WERI-Rb-1 (cell line): ENCODE measurements around the gene FGD3.

Experiments
- DNase-seq: peaks from one replicate; pipeline ENCODE4 v3.0.0-alpha.2; 2020
- H3K27ac ChIP-seq: fragments of 250-450 bp; sonication (Bioruptor Pico); 2 replicates; pipeline ENCODE4 v1.5.1; 2020; ENCODE audit warnings: mild to moderate bottlenecking, moderate library complexity
- H3K27me3 ChIP-seq: fragments of 250-450 bp; sonication (Bioruptor Pico); 2 replicates; pipeline ENCODE4 v1.5.1; 2021; ENCODE audit warnings: mild to moderate bottlenecking, low read depth, moderate library complexity; ENCODE audit not compliant: insufficient read depth, severe bottlenecking
- H3K36me3 ChIP-seq: fragments of 250-450 bp; sonication (Bioruptor Pico); 2 replicates; pipeline ENCODE4 v1.5.1; 2020; ENCODE audit warnings: mild to moderate bottlenecking, moderate library complexity
- H3K4me3 ChIP-seq: 2 replicates; pipeline ENCODE4 v1.5.1; 2011; ENCODE audit warnings: low read depth, mild to moderate bottlenecking, control low read depth, low read length
- H3K9me3 ChIP-seq: fragments of 250-450 bp; sonication (Bioruptor Pico); 2 replicates; pipeline ENCODE4 v1.5.1; 2021; ENCODE audit warnings: mild to moderate bottlenecking, moderate library complexity; ENCODE audit not compliant: severe bottlenecking
- CTCF ChIP-seq: IDR thresholded peaks from 2 replicates; pipeline ENCODE4 v1.5.1; 2011; ENCODE audit warnings: low read depth, mild to moderate bottlenecking, control low read depth, inconsistent platforms, low read length

FGD3 gene

GRCh38 chr9:92944921-92945320, 2.4 kb upstream of the FGD3 start:
- TF ChIP-seq CTCF = no peak
- Histone ChIP-seq H3K27ac (no peak overlapping the region), H3K4me3 (no peak overlapping the region), H3K36me3 (no peaks in the 10 kb centered on the region), H3K27me3 (no peaks in the 10 kb centered on the region), H3K9me3 (no peaks in the 10 kb centered on the region)
- DNase-seq = no peak

GRCh38 chr9:92945796-92946195, 1.5 kb upstream of the FGD3 start:
- Histone ChIP-seq H3K36me3 (no peaks in the 10 kb centered on the region), H3K27me3 (no peaks in the 10 kb centered on the region), H3K9me3 (no peaks in the 10 kb centered on the region), H3K27ac (no peak overlapping the region), H3K4me3 (no peak overlapping the region)
- no peak for DNase-seq
- TF ChIP-seq CTCF = no peak

- peak overlapping the region; percentile 59 for H3K4me3 ChIP-seq
- H3K36me3 ChIP-seq = no peaks in the 10 kb centered on the region
- no peaks in the 10 kb centered on the region for H3K27me3 ChIP-seq
- DNase-seq = no peak
- no peak for TF ChIP-seq CTCF
- no peaks in the 10 kb centered on the region for H3K9me3 ChIP-seq
- no peak overlapping the region for H3K27ac ChIP-seq
Observed at GRCh38 chr9:92948038-92948534, 763 bp downstream of the FGD3 start.

- H3K27ac ChIP-seq = no peak overlapping the region
- DNase-seq = no peak
- no peak overlapping the region for H3K4me3 ChIP-seq
- H3K36me3 ChIP-seq = no peaks in the 10 kb centered on the region
- no peaks in the 10 kb centered on the region for H3K9me3 ChIP-seq
- no peaks in the 10 kb centered on the region for H3K27me3 ChIP-seq
- TF ChIP-seq CTCF = no peak
Observed at GRCh38 chr9:92948632-92949031, 1.3 kb downstream of the FGD3 start.

GRCh38 chr9:92949266-92949982, 2.1 kb downstream of the FGD3 start:
- no peak for TF ChIP-seq CTCF

More at GRCh38 chr9:92949266-92949982, 2.1 kb downstream of the FGD3 start:
- no peak overlapping the region for H3K27ac ChIP-seq
- H3K36me3 ChIP-seq = no peaks in the 10 kb centered on the region
- H3K9me3 ChIP-seq = no peaks in the 10 kb centered on the region
- DNase-seq = no peak
- no peak overlapping the region for H3K4me3 ChIP-seq
- no peaks in the 10 kb centered on the region for H3K27me3 ChIP-seq
